NCI-H82 (cell line): ENCODE measurements around the gene BDKRB1.
A peak's percentile ranks its signal among the peaks of the same experiment; 100 is the strongest.

Experiments used
- DNase-seq: peaks from one replicate; lab custom pipeline; 2025; lab: John Stamatoyannopoulos, UW

Gene BDKRB1

DNA sequence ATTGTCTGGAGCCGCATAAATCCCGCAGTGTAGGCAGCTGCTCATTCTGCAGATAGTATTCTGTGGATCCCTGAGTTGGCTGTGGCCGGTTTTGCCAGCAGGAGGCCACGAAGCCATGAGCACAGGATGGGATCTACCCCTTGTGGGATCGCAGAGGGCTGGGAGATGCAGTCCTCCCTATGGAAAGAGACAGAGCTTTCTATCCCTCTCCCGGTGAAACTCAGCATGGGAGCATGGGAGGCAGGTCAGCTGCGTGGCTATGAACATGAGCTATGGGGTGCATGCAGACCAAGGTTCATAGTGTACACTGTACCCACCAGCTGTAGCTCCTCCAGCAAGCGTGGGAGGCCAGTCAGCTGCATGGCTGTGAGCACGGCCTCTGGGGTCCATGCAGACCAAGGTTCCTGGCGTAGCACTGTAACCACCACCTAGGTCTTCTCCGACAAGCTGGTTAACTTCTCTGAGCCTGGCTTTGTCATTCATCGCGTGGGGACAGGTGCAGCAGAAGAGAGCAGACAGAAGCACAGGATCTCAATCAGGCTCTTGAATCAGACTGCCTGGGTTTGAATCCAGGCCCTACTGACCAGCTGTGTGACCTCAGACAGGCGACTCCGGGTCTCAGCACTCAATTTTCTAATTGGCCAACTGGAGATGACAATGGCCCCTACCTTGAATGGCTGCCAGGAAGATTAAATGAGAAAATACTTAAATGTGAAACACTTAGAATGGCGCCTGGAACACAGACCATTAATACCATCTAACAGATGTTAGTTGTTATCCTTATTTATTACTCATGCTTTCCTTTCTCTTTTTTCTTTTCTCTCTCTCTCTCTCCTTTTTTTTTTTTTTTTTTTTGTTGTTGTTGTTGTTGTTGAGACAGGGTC lies 6.0 kb downstream of the BDKRB1 start:
- no peak for DNase-seq

DNA sequence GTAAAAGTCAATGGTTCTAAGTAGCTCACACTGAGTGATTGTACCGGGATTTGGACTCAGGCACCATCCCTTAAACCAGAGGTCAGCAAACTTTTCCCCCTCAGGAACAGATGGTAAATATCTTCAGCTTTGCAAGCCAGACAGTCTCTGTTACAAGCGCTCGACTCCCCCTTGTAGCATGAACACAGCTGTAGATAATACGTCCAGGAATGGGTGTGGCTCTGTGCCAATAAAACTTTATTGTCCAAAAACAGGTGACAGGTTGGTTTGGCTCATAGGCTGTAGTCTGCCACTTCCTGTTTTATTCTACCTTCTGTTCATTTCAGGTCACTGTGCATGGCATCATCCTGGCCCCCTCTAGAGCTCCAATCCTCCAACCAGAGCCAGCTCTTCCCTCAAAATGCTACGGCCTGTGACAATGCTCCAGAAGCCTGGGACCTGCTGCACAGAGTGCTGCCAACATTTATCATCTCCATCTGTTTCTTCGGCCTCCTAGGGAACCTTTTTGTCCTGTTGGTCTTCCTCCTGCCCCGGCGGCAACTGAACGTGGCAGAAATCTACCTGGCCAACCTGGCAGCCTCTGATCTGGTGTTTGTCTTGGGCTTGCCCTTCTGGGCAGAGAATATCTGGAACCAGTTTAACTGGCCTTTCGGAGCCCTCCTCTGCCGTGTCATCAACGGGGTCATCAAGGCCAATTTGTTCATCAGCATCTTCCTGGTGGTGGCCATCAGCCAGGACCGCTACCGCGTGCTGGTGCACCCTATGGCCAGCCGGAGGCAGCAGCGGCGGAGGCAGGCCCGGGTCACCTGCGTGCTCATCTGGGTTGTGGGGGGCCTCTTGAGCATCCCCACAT lies 7.6 kb downstream of the BDKRB1 start:
- DNase-seq, result peak; percentile 20

- no peak for DNase-seq
Measured at GRCh38 chr14:96264200-96264553, 8.2 kb downstream of the BDKRB1 start.

GRCh38 chr14:96264853-96265252 lies 8.8 kb downstream of the BDKRB1 start:
- DNase-seq, result peak; percentile 12

- no peak for DNase-seq
Measured at GRCh38 chr14:96265383-96266095, 9.5 kb downstream of the BDKRB1 start.

DNA sequence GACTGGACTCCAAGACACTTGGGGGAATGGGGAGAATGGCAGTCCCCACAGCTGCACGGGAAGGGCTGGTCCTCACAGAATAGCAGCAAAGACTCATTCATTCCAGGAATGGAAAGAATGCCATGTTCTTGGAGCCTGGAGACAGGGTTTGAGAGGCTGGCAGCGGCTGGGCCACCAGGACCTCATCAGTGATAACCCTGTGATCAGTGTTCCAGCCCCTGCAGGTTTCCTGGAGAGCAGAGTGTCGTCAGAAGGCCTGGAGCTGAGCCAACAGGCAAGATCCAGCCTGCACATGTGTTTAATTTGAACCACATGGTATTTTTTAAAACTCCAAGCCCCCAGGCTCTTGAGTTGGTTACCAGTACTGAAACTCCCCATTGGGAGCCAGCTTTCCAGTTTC lies 11.3 kb downstream of the BDKRB1 start:
- DNase-seq, result no peak

DNA sequence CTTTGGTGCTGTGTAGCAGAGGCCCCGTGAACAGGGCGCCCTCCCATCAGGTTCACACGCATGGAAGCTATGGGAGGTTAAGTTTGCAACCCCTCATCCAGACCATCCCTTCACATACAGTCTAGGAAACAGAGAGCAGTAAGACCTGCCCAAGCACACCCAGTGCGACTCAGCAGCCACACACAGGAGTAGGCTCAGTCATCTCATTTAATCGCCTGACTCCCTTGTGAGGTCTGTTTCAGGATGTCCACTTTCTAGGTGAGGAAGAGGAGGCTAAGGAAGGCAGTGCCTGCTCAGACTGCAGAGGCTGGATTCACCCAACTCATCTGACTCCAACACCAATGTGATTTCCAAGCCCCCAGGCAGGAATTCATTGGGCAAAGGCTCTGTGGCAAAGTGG lies 11.9 kb downstream of the BDKRB1 start:
- DNase-seq, result no peak

DNA sequence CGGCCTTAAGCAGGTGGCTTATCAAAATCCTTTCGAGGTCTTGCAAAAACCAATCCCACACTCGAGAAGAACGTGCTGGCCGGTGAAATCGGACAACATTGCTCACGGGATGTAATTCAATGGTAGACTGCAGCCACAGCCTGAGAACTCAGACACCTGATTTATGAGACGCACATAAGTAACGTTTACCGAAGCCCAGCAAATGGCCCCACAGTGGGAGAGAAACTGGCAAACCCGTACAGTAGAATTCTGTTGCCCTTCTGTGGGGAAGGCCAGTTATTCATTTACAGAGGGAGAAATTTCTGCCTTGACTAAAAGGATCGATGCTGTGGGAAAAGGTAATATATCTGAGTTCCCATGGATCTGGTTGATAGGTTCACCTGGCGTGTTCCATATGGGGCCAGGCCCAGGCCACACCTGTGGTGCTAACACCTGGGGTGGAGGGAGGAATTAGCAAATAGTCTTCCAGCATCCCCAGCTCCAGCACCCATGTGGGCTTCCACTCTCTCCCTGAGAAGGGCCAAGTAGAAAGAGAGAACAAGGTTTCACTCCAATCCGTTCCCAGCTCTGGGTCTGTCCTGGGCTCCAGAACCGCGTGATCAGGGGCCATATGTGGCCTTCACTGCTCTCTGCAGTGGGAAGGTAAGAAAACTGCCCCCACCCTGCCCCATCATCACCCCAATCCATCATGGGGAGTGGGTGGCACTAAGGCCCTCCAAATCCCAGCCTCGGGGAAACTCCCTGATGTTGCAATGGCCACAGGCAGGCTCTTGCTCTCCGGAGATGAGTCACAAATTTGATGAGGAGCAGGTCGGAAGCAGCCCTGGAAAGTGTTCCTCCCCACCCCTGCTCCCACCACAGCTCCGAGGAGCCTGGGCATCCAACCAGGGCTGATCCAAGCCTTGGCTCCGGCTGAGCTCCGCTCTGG lies 12.7 kb downstream of the BDKRB1 start:
- no peak for DNase-seq

GRCh38 chr14:96269359-96269710 lies 13.3 kb downstream of the BDKRB1 start:
- DNase-seq, result no peak

DNA sequence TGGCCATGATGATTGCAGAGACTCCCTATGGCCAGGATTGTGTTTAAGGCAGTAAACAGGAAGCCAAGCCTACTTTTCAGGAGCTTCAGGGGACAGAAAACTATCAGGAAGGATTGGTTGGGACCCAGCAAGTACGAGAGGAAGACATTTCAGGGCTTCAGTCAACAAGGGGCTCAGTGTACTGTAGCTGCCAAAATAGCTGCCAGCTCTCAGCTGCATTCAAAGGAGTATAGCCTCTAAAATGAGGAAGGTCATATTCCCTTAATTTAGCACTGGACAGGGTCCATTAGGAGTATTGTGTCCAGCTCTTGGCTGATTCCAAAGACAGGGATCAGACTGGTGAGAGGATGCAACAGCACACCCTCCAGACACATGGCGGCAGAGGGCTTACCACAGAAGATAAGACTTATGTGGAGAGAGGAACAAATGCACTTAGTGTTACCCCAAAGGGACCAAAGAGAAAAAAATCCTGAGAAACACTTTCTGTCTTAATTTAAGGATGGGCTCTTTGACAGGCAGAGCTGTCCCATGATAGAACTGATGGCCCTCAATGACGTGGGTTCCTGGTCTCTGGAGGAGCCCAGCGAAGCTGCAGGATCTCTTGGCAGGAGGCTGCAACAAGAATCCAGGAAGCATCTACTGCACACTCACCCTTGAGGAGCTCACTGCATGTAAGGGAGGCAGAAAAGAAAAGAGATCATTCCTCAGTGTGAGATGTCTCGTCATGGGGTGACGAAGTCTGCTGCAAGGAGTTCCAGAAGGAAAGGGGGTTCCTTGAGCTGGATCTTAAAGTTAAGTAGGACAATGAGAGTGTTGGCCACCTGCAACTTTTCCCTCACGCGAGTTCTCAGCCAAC lies 14.8 kb downstream of the BDKRB1 start:
- DNase-seq, result no peak

GRCh38 chr14:96271421-96271762 lies 15.4 kb downstream of the BDKRB1 start:
- DNase-seq, result no peak

DNA sequence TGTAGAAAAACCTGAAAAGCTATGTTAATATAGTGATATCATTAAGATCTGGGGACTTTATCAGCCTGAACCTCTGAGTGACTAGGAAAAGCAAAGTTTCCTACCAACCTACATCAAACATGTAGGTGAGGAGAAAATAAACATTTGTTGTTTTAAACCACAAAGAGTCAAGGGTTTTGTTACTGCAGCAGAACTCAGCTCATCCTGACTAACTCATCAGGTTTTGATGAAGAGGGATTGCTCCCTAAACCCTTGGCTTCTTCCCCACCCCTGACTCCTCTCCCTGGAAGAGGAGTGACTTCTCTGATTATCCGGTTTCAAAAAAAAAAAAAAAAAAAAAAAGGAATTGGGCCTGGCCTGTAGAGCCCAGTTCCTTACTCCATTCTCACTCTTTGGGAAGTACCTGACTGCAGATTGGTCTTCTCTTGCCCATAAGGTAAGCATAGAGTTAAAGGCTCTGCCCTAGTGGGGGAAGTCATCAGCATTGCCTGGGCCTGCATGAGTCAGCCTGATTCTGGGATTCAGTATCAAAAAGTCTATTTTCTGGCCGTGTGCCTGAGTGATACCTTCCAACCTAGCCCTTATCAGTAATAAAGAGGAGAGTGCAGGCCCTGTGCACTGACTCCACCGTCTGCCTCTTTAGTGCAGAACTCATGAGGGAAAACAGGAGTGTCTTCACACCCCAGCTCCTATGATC lies 16.9 kb downstream of the BDKRB1 start:
- no peak for DNase-seq

DNA sequence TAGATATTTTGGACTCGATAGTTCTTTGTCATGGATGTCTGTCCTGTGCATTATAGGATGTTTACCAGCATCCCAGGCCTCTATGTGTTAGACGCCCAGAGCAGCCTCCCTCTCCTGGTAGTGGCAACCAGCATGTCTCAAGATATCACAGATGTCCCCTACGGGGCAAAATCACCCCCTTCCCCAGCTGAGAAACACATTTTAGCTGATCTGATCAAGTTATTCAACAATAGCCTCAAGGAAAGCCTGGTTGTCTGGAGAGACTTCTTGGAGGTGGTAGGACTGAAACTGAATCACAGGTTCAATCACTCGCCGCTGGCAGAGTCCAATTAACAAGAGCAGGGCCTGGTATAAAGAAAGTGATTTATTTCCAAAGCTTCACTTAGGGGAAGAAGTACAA lies 17.6 kb downstream of the BDKRB1 start:
- no peak for DNase-seq

- DNase-seq, result no peak
Measured at GRCh38 chr14:96274122-96274521, 18.1 kb downstream of the BDKRB1 start.

DNA sequence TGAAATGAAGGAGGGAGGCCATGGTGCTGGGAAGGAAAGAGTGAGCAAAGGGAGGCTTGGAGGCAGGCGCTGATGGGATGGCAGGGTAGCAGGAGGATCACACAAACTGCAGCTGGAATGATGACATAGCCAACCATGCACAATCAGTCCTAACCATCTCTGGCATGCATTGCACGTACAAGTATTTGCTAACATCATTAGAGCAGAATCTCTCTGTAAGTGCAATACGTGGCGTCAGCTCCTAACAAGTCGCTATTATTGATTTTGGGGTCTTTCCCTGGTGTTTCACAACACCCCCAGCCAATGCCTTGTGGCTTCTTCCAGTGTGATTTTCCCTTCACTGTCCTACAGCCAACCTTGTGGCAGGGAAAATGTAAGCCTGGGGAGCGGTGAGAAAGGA lies 18.5 kb downstream of the BDKRB1 start:
- DNase-seq, result no peak

GRCh38 chr14:96275177-96276112 lies 19.4 kb downstream of the BDKRB1 start:
- peak; percentile 75 for DNase-seq

DNA sequence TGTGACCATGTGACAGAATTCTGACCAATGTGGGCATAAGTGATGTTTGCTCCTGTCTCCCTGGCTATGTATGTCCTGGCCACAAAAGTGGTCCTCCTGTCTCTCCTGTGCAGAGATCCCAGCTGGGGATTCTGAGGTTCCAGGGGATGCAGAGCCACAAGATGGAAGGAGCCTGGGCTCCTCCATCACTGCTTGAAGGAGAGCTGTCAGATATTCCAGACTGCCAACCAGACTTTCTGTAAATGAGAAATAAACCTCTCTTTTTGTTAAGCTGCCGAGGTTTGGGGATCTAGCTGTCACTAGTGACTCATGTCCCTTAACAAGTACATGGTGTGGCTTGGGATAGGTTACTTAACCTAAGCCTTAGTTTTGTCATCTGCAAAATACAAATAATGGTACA lies 21.9 kb downstream of the BDKRB1 start:
- DNase-seq, result no peak

DNA sequence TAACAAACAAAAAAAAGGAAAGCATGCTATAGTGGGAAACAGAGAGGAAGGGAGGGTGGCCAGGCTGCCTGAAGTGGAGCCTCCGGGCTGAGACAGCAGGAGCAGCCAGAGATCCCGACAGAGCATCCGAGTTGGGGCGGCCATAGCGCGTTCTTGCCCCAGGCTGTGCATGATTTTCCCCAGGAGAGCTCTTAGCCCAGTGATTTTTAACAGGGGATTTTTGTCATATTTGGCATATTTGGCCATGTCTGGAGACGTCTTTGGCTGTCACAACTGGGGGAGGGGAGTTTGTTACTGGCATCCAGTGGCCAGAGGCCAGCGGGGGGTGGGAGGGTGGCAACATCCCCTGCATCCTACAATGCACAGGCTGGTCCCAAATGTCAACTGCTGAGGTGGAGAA lies 23.6 kb downstream of the BDKRB1 start:
- no peak for DNase-seq

GRCh38 chr14:96280104-96280503 lies 24.1 kb downstream of the BDKRB1 start:
- DNase-seq, result no peak
